Measurements from ENCODE around the gene PSMD4.
"Not testable (repeated sequence)": the region's sequence is repeated elsewhere in the genome, so short reads cannot be mapped to it uniquely, and the experiment has no call there.

PSMD4 gene

GRCh38 chr1:151273924-151274466 lies 19.5 kb downstream of the PSMD4 start:
- DNase-seq (ENCODE audit: low spot score) = no peak

- not testable (repeated sequence) for DNase-seq (ENCODE audit: low spot score)
Observed at GRCh38 chr1:151275341-151275740, 20.8 kb downstream of the PSMD4 start.

GRCh38 chr1:151277249-151277648 lies 22.7 kb downstream of the PSMD4 start:
- no peak for DNase-seq (ENCODE audit: low spot score)

- DNase-seq (ENCODE audit: low spot score) = peak; percentile 97
Observed at GRCh38 chr1:151281225-151281968, 26.9 kb downstream of the PSMD4 start.

- DNase-seq (ENCODE audit: low spot score) = peak; percentile 100
Observed at GRCh38 chr1:151281969-151282882, 27.7 kb downstream of the PSMD4 start, which contains the start of gene ZNF687. Gene ZNF687 (plus strand): TSS chr1:151282299. CDS start chr1:151286292, 3,993 bp downstream.

GRCh38 chr1:151282883-151283725 lies 28.6 kb downstream of the PSMD4 start:
- DNase-seq (ENCODE audit: low spot score) = peak; percentile 42

GRCh38 chr1:151284013-151284577 lies 29.6 kb downstream of the PSMD4 start:
- no peak for DNase-seq (ENCODE audit: low spot score)

- DNase-seq (ENCODE audit: low spot score) = no peak
Observed at GRCh38 chr1:151286619-151287340, 32.2 kb downstream of the PSMD4 start.

GRCh38 chr1:151287341-151287699 lies 32.8 kb downstream of the PSMD4 start:
- DNase-seq (ENCODE audit: low spot score) = no peak

GRCh38 chr1:151287767-151288500 lies 33.4 kb downstream of the PSMD4 start:
- DNase-seq (ENCODE audit: low spot score) = no peak

- DNase-seq (ENCODE audit: low spot score) = no peak
Observed at GRCh38 chr1:151288502-151288901, 34.0 kb downstream of the PSMD4 start.

- DNase-seq (ENCODE audit: low spot score) = no peak
Observed at GRCh38 chr1:151289080-151289935, 34.8 kb downstream of the PSMD4 start.

- DNase-seq (ENCODE audit: low spot score) = no peak
Observed at GRCh38 chr1:151289991-151290708, 35.6 kb downstream of the PSMD4 start.

- DNase-seq (ENCODE audit: low spot score) = no peak
Observed at GRCh38 chr1:151290709-151291303, 36.3 kb downstream of the PSMD4 start.

GRCh38 chr1:151292207-151293030 lies 37.9 kb downstream of the PSMD4 start:
- no peak for DNase-seq (ENCODE audit: low spot score)

GRCh38 chr1:151293093-151293492 lies 38.6 kb downstream of the PSMD4 start:
- no peak for DNase-seq (ENCODE audit: low spot score)
